Left renal pelvis (tissue), 4 donors: ENCODE results near the gene MAGOHB. TPM values are rescaled to one million over a fixed set of nuclear protein-coding genes. Genes with fewer than 3 reads are reported as not detected.
"Not testable (repeated sequence)": the region's sequence is repeated elsewhere in the genome, so short reads cannot be mapped to it uniquely, and the experiment has no call there.

Experiments
- DNase-seq, 4 donors: peaks; one replicate each; pipeline ENCODE4 v3.0.0-alpha.2; 2013; ENCODE audit warnings: low read depth in 4 of 4, low spot score in 3 of 4
- polyA plus RNA-seq, 4 donors: library from polyadenylated mRNA; unstranded; fragments of 120-200 nt; gene quantifications; one replicate each; pipeline ENCODE4 v1.2.1, GENCODE V29; 2013; ENCODE audit not compliant: insufficient read length in 4 of 4

MAGOHB gene
- polyA plus RNA-seq, 4 donors, result 38.5 to 50.0 (median 41.1) TPM

- peak in 1 of 4 donors; percentile 10 for DNase-seq
Measured at GRCh38 chr12:10614056-10614370, 604 bp upstream of the MAGOHB start.

GRCh38 chr12:10612984-10613348 lies 443 bp downstream of the MAGOHB start:
- peak in 1 of 4 donors; percentile 25 for DNase-seq

- DNase-seq, result no peak
Measured at GRCh38 chr12:10612110-10612509, 1.3 kb downstream of the MAGOHB start.

GRCh38 chr12:10611258-10611657 lies 2.2 kb downstream of the MAGOHB start:
- not testable (repeated sequence) for DNase-seq

GRCh38 chr12:10610188-10610587 lies 3.2 kb downstream of the MAGOHB start:
- DNase-seq, result no peak

GRCh38 chr12:10607885-10608458 lies 5.4 kb downstream of the MAGOHB start:
- no peak for DNase-seq

- no peak for DNase-seq
Measured at GRCh38 chr12:10601860-10602259, 11.5 kb downstream of the MAGOHB start.

- no peak for DNase-seq
Measured at GRCh38 chr12:10600988-10601387, 12.4 kb downstream of the MAGOHB start.

GRCh38 chr12:10595881-10596280 lies 17.5 kb downstream of the MAGOHB start:
- no peak for DNase-seq

- no peak for DNase-seq
Measured at GRCh38 chr12:10590966-10591365, 22.4 kb downstream of the MAGOHB start.

- no peak for DNase-seq
Measured at GRCh38 chr12:10584415-10584814, 29.0 kb downstream of the MAGOHB start.

- no peak for DNase-seq
Measured at GRCh38 chr12:10582704-10583103, 30.7 kb downstream of the MAGOHB start.

- not testable (repeated sequence) for DNase-seq
Measured at GRCh38 chr12:10582133-10582532, 31.3 kb downstream of the MAGOHB start.

GRCh38 chr12:10574307-10574706 lies 39.1 kb downstream of the MAGOHB start:
- no peak for DNase-seq

GRCh38 chr12:10572021-10572490 lies 41.4 kb downstream of the MAGOHB start:
- DNase-seq, result not testable (repeated sequence)

- DNase-seq, result no peak
Measured at GRCh38 chr12:10571141-10571540, 42.3 kb downstream of the MAGOHB start.

- no peak for DNase-seq
Measured at GRCh38 chr12:10567813-10568212, 45.6 kb downstream of the MAGOHB start.

- no peak for DNase-seq
Measured at GRCh38 chr12:10563966-10564365, 49.4 kb downstream of the MAGOHB start.

- DNase-seq, result no peak
Measured at GRCh38 chr12:10563002-10563401, 50.4 kb downstream of the MAGOHB start.

- peak in 2 of 4 donors; percentile 5 to 16 for DNase-seq
Measured at GRCh38 chr12:10562306-10562933, 51.0 kb downstream of the MAGOHB start.

- DNase-seq, result no peak
Measured at GRCh38 chr12:10559244-10559643, 54.2 kb downstream of the MAGOHB start.

- no peak for DNase-seq
Measured at GRCh38 chr12:10558789-10559188, 54.6 kb downstream of the MAGOHB start.

- no peak for DNase-seq
Measured at GRCh38 chr12:10558301-10558700, 55.1 kb downstream of the MAGOHB start.
